Spinal cord (tissue), 10 donors: ENCODE measurements around the gene SEMA3E. TPM values are rescaled to one million over a fixed set of nuclear protein-coding genes. Genes with fewer than 3 reads are reported as not detected.
"Not testable (repeated sequence)": the region's sequence is repeated elsewhere in the genome, so short reads cannot be mapped to it uniquely, and the experiment has no call there.

ENCODE experiments used
- DNase-seq, 6 donors: peaks; one replicate each; pipeline versions ENCODE4 v3.0.0 to v3.0.0-alpha.2; 2013 to 2015; ENCODE audit warnings: low spot score in 6 of 6, low read depth in 4 of 6
- H3K27ac ChIP-seq: one replicate; pipeline ENCODE4 v1.5.1; 2013; ENCODE audit warnings: low read depth, low read length, control low read depth
- H3K27me3 ChIP-seq: one replicate; pipeline ENCODE4 v1.6.1; 2013; ENCODE audit warnings: low read length; ENCODE audit not compliant: control insufficient read depth, insufficient read depth
- H3K36me3 ChIP-seq: one replicate; pipeline ENCODE4 v1.6.1; 2013; ENCODE audit warnings: low read length; ENCODE audit not compliant: control insufficient read depth, insufficient read depth
- H3K4me1 ChIP-seq: one replicate; pipeline ENCODE4 v1.6.1; 2013; ENCODE audit warnings: low read length; ENCODE audit not compliant: control insufficient read depth, insufficient read depth
- H3K4me3 ChIP-seq: one replicate; pipeline ENCODE4 v1.5.1; 2013; ENCODE audit warnings: low read depth, low read length, control low read depth
- H3K9me3 ChIP-seq: one replicate; pipeline ENCODE4 v1.6.1; 2013; ENCODE audit warnings: low read length; ENCODE audit not compliant: control insufficient read depth, insufficient read depth
- WGBS: methylation state at CpG from one replicate; pipeline ENCODE4 v1.1.5; 2013; ENCODE audit warnings: missing lambda C conversion rate; ENCODE audit not compliant: insufficient coverage; 5-methylcytosine and 5-hydroxymethylcytosine counted together
- polyA plus RNA-seq, 2 donors: library from polyadenylated mRNA; unstranded; fragments of 120-200 nt; gene quantifications; one replicate each; pipeline ENCODE4 v1.2.1, GENCODE V29; 2013; ENCODE audit not compliant: insufficient read length in 2 of 2
- total RNA-seq, 2 donors: library from RNA; depleted of rRNA in 1 of 2; stranded (reverse); fragments of 120-200 nt in 1 of 2; fragments of >200 nt in 1 of 2; gene quantifications; one replicate each; pipeline versions ENCODE4 v1.2.3 to v1.2.4, GENCODE V29; 2013 to 2014
- donor health status: healthy.

Gene SEMA3E
- total and polyA plus RNA-seq, 4 donors: 2.8 to 11.8 (median 7.1) TPM

GRCh38 chr7:83466187-83466923, 182.6 kb downstream of the SEMA3E start:
- Histone ChIP-seq H3K4me1 (no peaks in the 10 kb centered on the region), H3K9me3 (no peaks in the 10 kb centered on the region), H3K4me3 (no peak overlapping the region), H3K36me3 (no peaks in the 10 kb centered on the region), H3K27me3 (no peaks in the 10 kb centered on the region), H3K27ac (no peak overlapping the region)
- no peak for DNase-seq
- WGBS: 83% methylated on average over 1 of the region's 4 CpGs

- no peaks in the 10 kb centered on the region for H3K4me1 ChIP-seq
- DNase-seq: no peak
- H3K4me3 ChIP-seq: no peak overlapping the region
- no peak overlapping the region for H3K27ac ChIP-seq
- WGBS: 82% methylated on average over 2 of the region's 4 CpGs
- H3K27me3 ChIP-seq: no peaks in the 10 kb centered on the region
- H3K9me3 ChIP-seq: no peaks in the 10 kb centered on the region
- H3K36me3 ChIP-seq: no peaks in the 10 kb centered on the region
Observed at GRCh38 chr7:83465643-83466042, 183.3 kb downstream of the SEMA3E start.

DNA sequence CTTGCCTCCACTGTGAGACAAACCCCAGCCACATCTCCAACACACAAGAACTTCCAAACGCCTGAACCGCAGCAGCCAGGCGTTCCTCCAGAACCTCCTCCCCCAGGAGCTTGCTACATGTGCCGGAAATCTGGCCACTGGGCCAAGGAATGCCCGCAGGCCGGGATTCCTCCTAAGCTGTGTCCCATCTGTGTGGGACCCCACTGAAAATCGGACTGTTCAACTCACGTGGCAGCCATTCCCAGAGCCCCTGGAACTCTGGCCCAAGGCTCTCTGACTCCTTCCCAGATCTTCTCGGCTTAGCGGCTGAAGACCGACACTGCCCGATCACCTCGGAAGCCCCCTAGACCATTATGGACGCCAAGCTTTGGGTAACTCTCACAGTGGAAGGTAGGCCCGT, 187.1 kb downstream of the SEMA3E start:
- not testable (repeated sequence) for H3K27me3 ChIP-seq, H3K4me1 ChIP-seq, H3K9me3 ChIP-seq, H3K36me3 ChIP-seq, DNase-seq, H3K27ac ChIP-seq, H3K4me3 ChIP-seq
- WGBS: 96% methylated on average over 9 of the region's 15 CpGs

- not testable (repeated sequence) for H3K36me3 ChIP-seq, H3K4me3 ChIP-seq, H3K27me3 ChIP-seq, DNase-seq, H3K9me3 ChIP-seq, H3K27ac ChIP-seq, H3K4me1 ChIP-seq
- 84% methylated on average over 8 of the region's 18 CpGs for WGBS
Observed at GRCh38 chr7:83459930-83460653, 188.8 kb downstream of the SEMA3E start.

GRCh38 chr7:83459101-83459929, 189.6 kb downstream of the SEMA3E start:
- 60% methylated on average over 1 of the region's 6 CpGs for WGBS
- H3K27me3 ChIP-seq, H3K27ac ChIP-seq, H3K9me3 ChIP-seq, DNase-seq, H3K4me3 ChIP-seq, H3K4me1 ChIP-seq, H3K36me3 ChIP-seq: not testable (repeated sequence)

DNA sequence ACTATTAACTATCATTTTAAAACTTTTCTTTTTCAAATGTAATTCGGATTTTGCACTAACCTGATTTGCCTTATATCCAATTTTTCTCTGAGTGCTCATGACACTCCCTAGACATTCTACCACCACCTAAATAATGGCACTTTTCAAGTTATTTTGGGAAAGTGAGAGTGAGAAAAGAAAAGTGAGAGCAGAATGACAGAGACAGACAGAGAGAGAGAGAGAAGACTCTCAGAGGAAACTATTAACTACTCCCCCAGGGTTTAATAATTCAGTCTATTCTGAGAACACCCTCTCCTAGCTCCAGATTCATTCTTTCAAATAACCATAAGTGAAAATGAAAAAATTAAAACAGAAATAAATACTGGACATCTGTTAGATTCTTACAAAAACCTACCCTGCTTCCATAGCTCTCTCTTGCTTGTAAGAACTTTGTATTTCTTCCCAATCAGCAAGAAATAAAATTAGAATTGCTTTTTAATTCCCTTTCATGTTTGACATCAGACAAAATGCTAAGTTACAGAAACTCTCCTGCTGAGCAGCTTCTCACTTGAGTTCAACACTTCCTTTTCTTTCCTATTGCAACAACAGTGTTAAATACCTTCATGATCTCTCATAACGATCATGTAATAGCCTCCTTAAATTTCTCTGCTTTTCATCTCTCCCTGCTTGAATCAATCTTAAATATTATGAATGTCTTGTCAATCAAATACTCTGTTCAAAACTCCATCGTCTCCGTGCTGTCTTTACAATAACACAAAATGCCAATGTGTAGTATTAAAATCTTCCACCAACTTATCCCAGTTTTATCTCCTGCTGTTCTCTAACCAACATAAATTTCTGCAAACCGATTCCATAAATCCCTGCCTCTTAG, 191.7 kb downstream of the SEMA3E start:
- H3K4me3 ChIP-seq: no peak overlapping the region
- H3K9me3 ChIP-seq: no peaks in the 10 kb centered on the region
- H3K27me3 ChIP-seq: no peaks in the 10 kb centered on the region
- 48% methylated on average over 3 of the region's 5 CpGs for WGBS
- H3K27ac ChIP-seq: no peak overlapping the region
- DNase-seq: peak in 1 of 6 donors; percentile 36
- no peaks in the 10 kb centered on the region for H3K4me1 ChIP-seq
- H3K36me3 ChIP-seq: no peaks in the 10 kb centered on the region

DNA sequence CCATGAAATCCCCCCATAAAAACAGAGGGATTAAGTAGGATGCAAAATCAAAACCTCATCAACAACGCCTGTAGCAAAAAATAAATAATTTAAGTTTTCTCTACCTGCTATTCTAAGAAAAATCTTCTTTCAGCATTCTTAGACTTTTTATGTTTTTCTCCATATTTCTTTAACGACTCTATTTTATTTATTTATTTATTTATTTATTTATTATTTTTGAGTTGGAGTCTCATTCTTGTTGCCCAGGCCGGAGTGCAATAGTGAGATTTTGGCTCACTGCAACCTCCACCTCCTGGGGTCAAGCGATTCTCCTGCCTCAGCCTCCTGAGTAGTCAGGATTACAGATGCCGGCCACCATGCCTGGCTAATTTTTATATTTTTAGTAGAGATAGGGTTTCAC, 192.5 kb downstream of the SEMA3E start:
- WGBS: no CpG with 5 or more reads among the region's 5 CpGs
- no peak overlapping the region for H3K27ac ChIP-seq

DNA sequence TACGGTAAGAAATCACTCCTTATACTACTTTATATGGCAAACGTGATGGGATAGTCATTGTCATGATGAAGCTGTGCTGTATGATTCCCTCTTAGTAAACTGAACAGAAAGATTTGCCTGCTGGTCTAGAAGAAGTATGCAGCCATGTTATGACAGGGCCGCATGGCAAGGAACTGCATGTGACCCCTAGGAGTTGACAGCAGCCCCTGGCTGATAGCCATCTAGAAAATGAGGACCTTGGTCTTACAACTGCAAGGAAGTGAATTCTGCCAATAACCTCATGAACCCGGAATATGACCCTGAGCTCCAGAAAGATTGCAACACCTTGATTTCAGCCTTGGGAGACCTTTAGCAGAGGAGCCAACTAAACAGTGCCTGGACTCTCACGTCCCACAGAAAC, 193.3 kb downstream of the SEMA3E start:
- H3K9me3 ChIP-seq: no peaks in the 10 kb centered on the region
- no peaks in the 10 kb centered on the region for H3K36me3 ChIP-seq
- no peak for DNase-seq
- H3K27ac ChIP-seq: no peak overlapping the region
- H3K27me3 ChIP-seq: no peaks in the 10 kb centered on the region
- 90% methylated on average over 3 of the region's 5 CpGs for WGBS
- no peak overlapping the region for H3K4me3 ChIP-seq
- no peaks in the 10 kb centered on the region for H3K4me1 ChIP-seq

More for the DNA sequence above, 192.5 kb downstream of the SEMA3E start:
- H3K27me3 ChIP-seq: no peaks in the 10 kb centered on the region
- H3K4me3 ChIP-seq: no peak overlapping the region
- no peaks in the 10 kb centered on the region for H3K4me1 ChIP-seq
- H3K36me3 ChIP-seq: no peaks in the 10 kb centered on the region
- DNase-seq: no peak
- no peaks in the 10 kb centered on the region for H3K9me3 ChIP-seq

GRCh38 chr7:83452256-83452655, 196.7 kb downstream of the SEMA3E start:
- H3K4me1 ChIP-seq: no peaks in the 10 kb centered on the region
- no peak overlapping the region for H3K4me3 ChIP-seq
- peak in 1 of 6 donors; percentile 74 for DNase-seq
- no CpG with 5 or more reads among the region's 2 CpGs for WGBS
- H3K27ac ChIP-seq: no peak overlapping the region
- no peaks in the 10 kb centered on the region for H3K27me3 ChIP-seq
- no peaks in the 10 kb centered on the region for H3K36me3 ChIP-seq
- no peaks in the 10 kb centered on the region for H3K9me3 ChIP-seq
